Neural cell (in vitro differentiated cells): Measurements from ENCODE around the gene CFL2. TPM values are rescaled to one million over a fixed set of nuclear protein-coding genes. Genes with fewer than 3 reads are reported as not detected.

Source experiments
- H2AFZ ChIP-seq: fragments of 200-600, 300-800 bp; sonication (generic), shearing (Covaris generic); 2 replicates; pipeline ENCODE4 v1.6.0; 2014; ENCODE audit warnings: low read depth, mild to moderate bottlenecking, antibody characterized with exemption, low read length, moderate library complexity
- H3F3A ChIP-seq: fragments of 200-600 bp; shearing (Covaris generic); 2 replicates; pipeline ENCODE4 v1.6.1; 2016; ENCODE audit warnings: mild to moderate bottlenecking, moderate library complexity, mixed read lengths, antibody characterized with exemption, low read length; ENCODE audit not compliant: insufficient read depth, poor library complexity, severe bottlenecking
- H3K27ac ChIP-seq: fragments of 200-600, 300-800 bp; sonication (generic), shearing (Covaris generic); 2 replicates; pipeline ENCODE4 v1.5.1; 2014; ENCODE audit warnings: mild to moderate bottlenecking, low read length, moderate library complexity
- H3K27me3 ChIP-seq: fragments of 300-800, 200-600 bp; sonication (generic), shearing (Covaris generic); 2 replicates; pipeline ENCODE4 v1.6.0; 2014; ENCODE audit warnings: mild to moderate bottlenecking, low read depth, low read length, moderate library complexity; ENCODE audit not compliant: insufficient read depth
- H3K36me3 ChIP-seq: fragments of 300-800, 200-600 bp; sonication (generic), shearing (Covaris generic); 2 replicates; pipeline ENCODE4 v1.5.1; 2014; ENCODE audit warnings: mild to moderate bottlenecking, antibody characterized with exemption, low read length, moderate library complexity; ENCODE audit not compliant: insufficient read depth
- H3K4me2 ChIP-seq: fragments of 300-800, 200-600 bp; sonication (generic), shearing (Covaris generic); 2 replicates; pipeline ENCODE4 v1.6.0; 2014; ENCODE audit warnings: mild to moderate bottlenecking, low read length
- H3K4me3 ChIP-seq: fragments of 300-800, 200-600 bp; sonication (generic), shearing (Covaris generic); 2 replicates; pipeline ENCODE4 v1.5.1; 2014; ENCODE audit warnings: mild to moderate bottlenecking, low read length, moderate library complexity
- H3K79me2 ChIP-seq: fragments of 200-600 bp; shearing (Covaris generic); replicated peaks from 2 replicates; pipeline ENCODE4 v1.6.0; 2014; ENCODE audit warnings: mild to moderate bottlenecking, low read length, moderate library complexity; ENCODE audit not compliant: insufficient read depth
- H3K9ac ChIP-seq: fragments of 300-800, 200-600 bp; sonication (generic), shearing (Covaris generic); 2 replicates; pipeline ENCODE4 v1.6.1; 2016; ENCODE audit warnings: mild to moderate bottlenecking, low read length, mixed read lengths
- H3K9me2 ChIP-seq: fragments of 200-600 bp; shearing (Covaris generic); 2 replicates; pipeline ENCODE4 v1.6.1; 2016; ENCODE audit warnings: mild to moderate bottlenecking, low read length, mixed read lengths; ENCODE audit not compliant: insufficient read depth
- H3K9me3 ChIP-seq: fragments of 200-600, 300-800 bp; sonication (generic), shearing (Covaris generic); 2 replicates; pipeline ENCODE4 v1.6.1; 2016; ENCODE audit warnings: mild to moderate bottlenecking, mixed run types, low read length, moderate library complexity, mixed read lengths
- H4K20me1 ChIP-seq: fragments of 200-600 bp; shearing (Covaris generic); 2 replicates; pipeline ENCODE4 v1.6.1; 2016; ENCODE audit warnings: mild to moderate bottlenecking, mixed run types; ENCODE audit not compliant: insufficient read depth
- EP300 ChIP-seq: fragments of 450-650 bp; conservative IDR thresholded peaks from 2 replicates; pipeline ENCODE4 v1.6.1; 2014; ENCODE audit warnings: antibody characterized with exemption, mild to moderate bottlenecking, moderate library complexity; ENCODE audit not compliant: poor library complexity, severe bottlenecking
- EZH2 ChIP-seq: fragments of 200-600, 300-800 bp; shearing (Covaris generic), sonication (generic); IDR thresholded peaks from 2 replicates; pipeline ENCODE4 v1.6.1; 2014; ENCODE audit warnings: antibody characterized with exemption, low read length, borderline replicate concordance, mild to moderate bottlenecking; ENCODE audit not compliant: insufficient read depth, poor library complexity, severe bottlenecking
- MXI1 ChIP-seq: fragments of 450-650 bp; conservative IDR thresholded peaks from 2 replicates; pipeline ENCODE4 v1.6.1; 2014; ENCODE audit warnings: antibody characterized with exemption, mild to moderate bottlenecking; ENCODE audit not compliant: poor library complexity, severe bottlenecking
- POLR2AphosphoS5 ChIP-seq: IDR thresholded peaks from 2 replicates; pipeline ENCODE4 v1.6.1; 2012
- RAD21 ChIP-seq: fragments of 450-650 bp; conservative IDR thresholded peaks from 2 replicates; pipeline ENCODE4 v1.6.1; 2014; ENCODE audit warnings: antibody characterized with exemption, mild to moderate bottlenecking, moderate library complexity
- SMC3 ChIP-seq: fragments of 450-650 bp; conservative IDR thresholded peaks from 2 replicates; pipeline ENCODE4 v1.6.1; 2014; ENCODE audit warnings: antibody characterized with exemption, mild to moderate bottlenecking, moderate library complexity; ENCODE audit not compliant: poor library complexity
- TAF1 ChIP-seq: IDR thresholded peaks from 2 replicates; pipeline ENCODE4 v1.6.1; 2012; ENCODE audit warnings: low read depth
- polyA plus RNA-seq: library from polyadenylated mRNA; depleted of rRNA; stranded (reverse); fragments of >200 nt; gene quantifications from 2 replicates; pipeline ENCODE4 v1.2.3, GENCODE V29; 2014
- TF ChIP-seq, protein P1 (sequence below): fragments of 450-650 bp; IDR thresholded peaks from 2 replicates; pipeline ENCODE4 v1.5.1; 2014; ENCODE audit warnings: antibody characterized with exemption, mild to moderate bottlenecking, moderate library complexity; ENCODE audit not compliant: poor library complexity, severe bottlenecking
- TF ChIP-seq, protein P2 (sequence below): IDR thresholded peaks from 2 replicates; pipeline ENCODE4 v1.6.1; 2012; ENCODE audit warnings: borderline replicate concordance

CFL2 gene
- polyA plus RNA-seq, 1 donor from 2014 or later = 37.8 TPM

DNA sequence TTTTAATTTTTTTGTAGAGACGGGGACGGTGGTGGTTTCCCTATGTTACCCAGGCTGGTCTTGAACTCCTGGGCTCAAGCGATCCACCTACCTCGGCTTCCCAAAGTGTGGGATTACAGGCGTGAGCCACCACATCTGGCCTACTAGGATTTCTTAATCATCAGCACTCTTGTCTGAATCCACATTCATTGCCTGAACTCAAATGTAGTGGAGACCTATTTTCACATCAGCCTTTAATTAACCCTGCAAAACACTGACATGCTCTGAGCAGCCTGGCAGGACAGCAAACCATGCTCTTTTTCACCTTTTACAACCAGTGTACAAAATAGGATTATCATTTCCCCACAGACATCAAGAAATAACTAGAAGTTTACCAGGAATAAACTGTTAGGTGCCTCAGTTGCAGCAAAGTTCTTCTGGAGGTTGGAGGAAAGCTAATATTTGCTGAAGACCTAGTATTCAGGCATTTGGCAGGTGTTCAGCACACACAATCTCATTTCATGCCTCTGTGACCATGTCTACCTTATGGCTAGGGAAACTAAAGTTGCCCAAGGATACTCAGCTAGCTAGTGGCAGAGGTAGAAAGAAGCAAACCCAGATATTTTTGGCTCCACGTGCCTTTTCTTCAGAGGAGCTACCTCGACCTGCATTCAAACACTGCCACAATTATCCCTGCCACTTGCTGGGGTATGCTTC is 37.7 kb downstream of the CFL2 start:
- Histone ChIP-seq H4K20me1 (no peaks in the 10 kb centered on the region), H3K4me3 (no peak overlapping the region), H3K4me2 (no peak overlapping the region), H3K36me3 (no peaks in the 10 kb centered on the region), H3K9me3 (no peaks in the 10 kb centered on the region), H3K27me3 (no peaks in the 10 kb centered on the region), H3F3A (no peaks in the 10 kb centered on the region), H3K27ac (no peak overlapping the region), H3K79me2 (no peaks in the 10 kb centered on the region), H3K9me2 (no peaks in the 10 kb centered on the region), H3K9ac (no peak overlapping the region), H2AFZ (no peak overlapping the region)
- TF ChIP-seq SMC3 = no peak
- TF ChIP-seq, protein P1, sequence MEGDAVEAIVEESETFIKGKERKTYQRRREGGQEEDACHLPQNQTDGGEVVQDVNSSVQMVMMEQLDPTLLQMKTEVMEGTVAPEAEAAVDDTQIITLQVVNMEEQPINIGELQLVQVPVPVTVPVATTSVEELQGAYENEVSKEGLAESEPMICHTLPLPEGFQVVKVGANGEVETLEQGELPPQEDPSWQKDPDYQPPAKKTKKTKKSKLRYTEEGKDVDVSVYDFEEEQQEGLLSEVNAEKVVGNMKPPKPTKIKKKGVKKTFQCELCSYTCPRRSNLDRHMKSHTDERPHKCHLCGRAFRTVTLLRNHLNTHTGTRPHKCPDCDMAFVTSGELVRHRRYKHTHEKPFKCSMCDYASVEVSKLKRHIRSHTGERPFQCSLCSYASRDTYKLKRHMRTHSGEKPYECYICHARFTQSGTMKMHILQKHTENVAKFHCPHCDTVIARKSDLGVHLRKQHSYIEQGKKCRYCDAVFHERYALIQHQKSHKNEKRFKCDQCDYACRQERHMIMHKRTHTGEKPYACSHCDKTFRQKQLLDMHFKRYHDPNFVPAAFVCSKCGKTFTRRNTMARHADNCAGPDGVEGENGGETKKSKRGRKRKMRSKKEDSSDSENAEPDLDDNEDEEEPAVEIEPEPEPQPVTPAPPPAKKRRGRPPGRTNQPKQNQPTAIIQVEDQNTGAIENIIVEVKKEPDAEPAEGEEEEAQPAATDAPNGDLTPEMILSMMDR = no peak
- no peak for TF ChIP-seq RAD21
- no peak for TF ChIP-seq TAF1
- no peak for TF ChIP-seq MXI1
- TF ChIP-seq, protein P2, sequence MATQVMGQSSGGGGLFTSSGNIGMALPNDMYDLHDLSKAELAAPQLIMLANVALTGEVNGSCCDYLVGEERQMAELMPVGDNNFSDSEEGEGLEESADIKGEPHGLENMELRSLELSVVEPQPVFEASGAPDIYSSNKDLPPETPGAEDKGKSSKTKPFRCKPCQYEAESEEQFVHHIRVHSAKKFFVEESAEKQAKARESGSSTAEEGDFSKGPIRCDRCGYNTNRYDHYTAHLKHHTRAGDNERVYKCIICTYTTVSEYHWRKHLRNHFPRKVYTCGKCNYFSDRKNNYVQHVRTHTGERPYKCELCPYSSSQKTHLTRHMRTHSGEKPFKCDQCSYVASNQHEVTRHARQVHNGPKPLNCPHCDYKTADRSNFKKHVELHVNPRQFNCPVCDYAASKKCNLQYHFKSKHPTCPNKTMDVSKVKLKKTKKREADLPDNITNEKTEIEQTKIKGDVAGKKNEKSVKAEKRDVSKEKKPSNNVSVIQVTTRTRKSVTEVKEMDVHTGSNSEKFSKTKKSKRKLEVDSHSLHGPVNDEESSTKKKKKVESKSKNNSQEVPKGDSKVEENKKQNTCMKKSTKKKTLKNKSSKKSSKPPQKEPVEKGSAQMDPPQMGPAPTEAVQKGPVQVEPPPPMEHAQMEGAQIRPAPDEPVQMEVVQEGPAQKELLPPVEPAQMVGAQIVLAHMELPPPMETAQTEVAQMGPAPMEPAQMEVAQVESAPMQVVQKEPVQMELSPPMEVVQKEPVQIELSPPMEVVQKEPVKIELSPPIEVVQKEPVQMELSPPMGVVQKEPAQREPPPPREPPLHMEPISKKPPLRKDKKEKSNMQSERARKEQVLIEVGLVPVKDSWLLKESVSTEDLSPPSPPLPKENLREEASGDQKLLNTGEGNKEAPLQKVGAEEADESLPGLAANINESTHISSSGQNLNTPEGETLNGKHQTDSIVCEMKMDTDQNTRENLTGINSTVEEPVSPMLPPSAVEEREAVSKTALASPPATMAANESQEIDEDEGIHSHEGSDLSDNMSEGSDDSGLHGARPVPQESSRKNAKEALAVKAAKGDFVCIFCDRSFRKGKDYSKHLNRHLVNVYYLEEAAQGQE = no peak
- TF ChIP-seq EP300 = no peak
- no peak for TF ChIP-seq EZH2

DNA sequence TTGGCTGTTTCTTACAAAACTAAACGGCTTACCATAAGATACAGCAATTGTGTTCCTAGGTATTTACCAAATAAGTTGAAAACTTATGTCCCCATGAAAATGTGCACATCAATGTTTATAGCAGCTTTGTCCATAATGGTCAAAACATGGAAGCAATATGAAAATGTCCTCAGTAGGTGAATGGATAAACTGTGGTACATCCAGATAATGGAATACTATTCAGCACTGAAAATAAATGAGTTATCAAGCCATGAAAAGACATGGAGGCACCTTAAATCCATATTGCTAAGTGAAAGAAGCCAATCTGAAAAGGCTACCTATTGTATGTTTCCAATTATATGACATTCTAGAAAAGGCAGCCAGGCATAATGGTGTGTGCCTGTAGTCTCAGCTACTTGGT is 40.7 kb downstream of the CFL2 start:
- Histone ChIP-seq H3K27ac (no peak overlapping the region), H3K36me3 (no peaks in the 10 kb centered on the region), H2AFZ (no peak overlapping the region), H3F3A (no peaks in the 10 kb centered on the region), H3K9me3 (no peaks in the 10 kb centered on the region), H4K20me1 (no peaks in the 10 kb centered on the region), H3K4me2 (no peak overlapping the region), H3K9me2 (no peaks in the 10 kb centered on the region), H3K79me2 (no peaks in the 10 kb centered on the region), H3K9ac (no peak overlapping the region), H3K27me3 (no peaks in the 10 kb centered on the region), H3K4me3 (no peak overlapping the region)
- TF ChIP-seq TAF1 = no peak
- no peak for TF ChIP-seq EP300
- TF ChIP-seq EZH2 = no peak
- TF ChIP-seq MXI1 = no peak
- TF ChIP-seq RAD21 = no peak
- TF ChIP-seq, protein P2 = no peak
- TF ChIP-seq, protein P1 = no peak
- no peak for TF ChIP-seq POLR2AphosphoS5
- no peak for TF ChIP-seq SMC3
